K562 (cell line): Measurements from ENCODE around the gene PIGT. TPM values are rescaled to one million over a fixed set of nuclear protein-coding genes. Genes with fewer than 3 reads are reported as not detected.

Source experiments
- CBFA2T2 ChIP-seq: fragments of 450-650 bp; conservative IDR thresholded peaks from 2 replicates; pipeline ENCODE4 v1.6.1; 2017; ENCODE audit warnings: mild to moderate bottlenecking
- CBX8 ChIP-seq: fragments of 200-600 bp; sonication (generic); IDR thresholded peaks from 2 replicates; pipeline ENCODE4 v1.6.1; 2012; ENCODE audit warnings: borderline replicate concordance, mixed run types, low read depth, mild to moderate bottlenecking, moderate library complexity, mixed read lengths, low read length, control low read depth, inconsistent platforms; ENCODE audit not compliant: poor library complexity, severe bottlenecking; ENCODE audit errors: extremely low read depth
- CREM ChIP-seq: IDR thresholded peaks from 2 replicates; pipeline ENCODE4 v1.6.1; 2014; ENCODE audit warnings: antibody characterized with exemption, low read depth
- ETV6 ChIP-seq, 3 experiments: fragments of 150-350 bp in 1 of 3; sonication (generic) in 1 of 3; formaldehyde crosslinking in 1 of 3; IDR thresholded peaks; 2 replicates each; pipeline versions ENCODE4 v1.6.1 to v1.8.0; 2014 to 2022; ENCODE audit warnings: borderline replicate concordance in 2 of 3, low read depth in 2 of 3, antibody characterized with exemption in 1 of 3, low read length in 1 of 3, mild to moderate bottlenecking in 1 of 3, missing genetic modification reagents in 1 of 3
- KLF10 ChIP-seq: fragments of 250-450 bp; sonication (Bioruptor Pico); IDR thresholded peaks from 2 replicates; pipeline ENCODE4 v1.6.1; 2021; ENCODE audit warnings: matching md5 sums
- MYC ChIP-seq, 2 experiments: fragments of 250-450 bp in 1 of 2; sonication (Bioruptor Pico) in 1 of 2; IDR thresholded peaks; 2 replicates each; pipeline versions ENCODE4 v1.5.1 to v1.6.1; 2012 to 2021; ENCODE audit warnings: low read depth in 2 of 2, borderline replicate concordance in 1 of 2, improper control_type of control experiment in 1 of 2, low read length in 1 of 2, mild to moderate bottlenecking in 1 of 2, moderate library complexity in 1 of 2
- NCOR1 ChIP-seq: fragments of 450-650 bp; IDR thresholded peaks from 2 replicates; pipeline ENCODE4 v1.6.1; 2016; ENCODE audit warnings: mild to moderate bottlenecking, moderate library complexity
- NFATC3 ChIP-seq: fragments of 450-650 bp; IDR thresholded peaks from 2 replicates; pipeline ENCODE4 v1.6.1; 2017; ENCODE audit warnings: mild to moderate bottlenecking
- RAD21 ChIP-seq, 2 experiments: fragments of 250-450 bp in 1 of 2; fragments of 450-650 bp in 1 of 2; sonication (Bioruptor Pico) in 1 of 2; formaldehyde crosslinking in 1 of 2; IDR thresholded peaks in 1 of 2; conservative IDR thresholded peaks in 1 of 2; 2 replicates each; pipeline versions ENCODE4 v1.4.0 to v1.8.0; 2020 to 2022; ENCODE audit warnings: mild to moderate bottlenecking in 2 of 2, moderate library complexity in 1 of 2
- RBM34 ChIP-seq: fragments of 200-400 bp; formaldehyde crosslinking; IDR thresholded peaks from 2 replicates; pipeline ENCODE4 v1.6.1; 2018; ENCODE audit warnings: low read length, borderline replicate concordance; ENCODE audit not compliant: insufficient read depth
- SMC3 ChIP-seq: conservative IDR thresholded peaks from 2 replicates; pipeline ENCODE4 v1.6.1; 2011; ENCODE audit warnings: low read depth, low read length, improper control_type of control experiment; ENCODE audit not compliant: insufficient read depth
- TAF1 ChIP-seq: IDR thresholded peaks from 2 replicates; pipeline ENCODE4 v1.6.1; 2011; ENCODE audit warnings: mild to moderate bottlenecking, low read length, moderate library complexity; ENCODE audit not compliant: insufficient read depth, control insufficient read depth, severe bottlenecking; ENCODE audit errors: extremely low read depth
- TAF9B ChIP-seq: fragments of 450-650 bp; IDR thresholded peaks from 2 replicates; pipeline ENCODE4 v1.6.1; 2018; ENCODE audit warnings: mild to moderate bottlenecking; ENCODE audit not compliant: partially characterized antibody
- ZFP30 ChIP-seq: fragments of 250-450 bp; sonication (Bioruptor Pico); IDR thresholded peaks from 2 replicates; pipeline ENCODE4 v1.8.0; 2022; ENCODE audit warnings: moderate library complexity, mild to moderate bottlenecking, inconsistent platforms, borderline replicate concordance
- ZNF140 ChIP-seq: fragments of 250-450 bp; sonication (Bioruptor Pico); IDR thresholded peaks from 2 replicates; pipeline ENCODE4 v1.8.0; 2021; ENCODE audit warnings: moderate library complexity, mild to moderate bottlenecking, inconsistent platforms
- ZNF217 ChIP-seq: sonication (generic); formaldehyde crosslinking; IDR thresholded peaks from 2 replicates; pipeline ENCODE4 v1.8.0; 2022; ENCODE audit warnings: mild to moderate bottlenecking, missing genetic modification reagents
- ZNF436 ChIP-seq: fragments of 250-450, 450-650 bp; sonication (Bioruptor Pico); formaldehyde crosslinking; IDR thresholded peaks from 2 replicates; pipeline ENCODE4 v1.7.0; 2020; ENCODE audit warnings: mild to moderate bottlenecking
- ZZZ3 ChIP-seq: fragments of 450-650 bp; IDR thresholded peaks from 2 replicates; pipeline ENCODE4 v1.6.1; 2016; ENCODE audit warnings: antibody characterized with exemption, mild to moderate bottlenecking, moderate library complexity
- polyA plus RNA-seq, 8 experiments: library from polyadenylated mRNA; depleted of rRNA in 4 of 8; stranded (reverse) in 5 of 8; unstranded in 3 of 8; fragments of >200 nt; fragmentation: Nextera tagmentation in 2 of 8; fragmentation: Illumina TruSeq in 1 of 8; extraction: Ambion mirVana in 2 of 8; extraction: Trizol in 1 of 8; gene quantifications; 2 replicates each; pipeline versions ENCODE4 v1.2.1 to v1.2.3, GENCODE V29; 2011 to 2014; ENCODE audit warnings: inconsistent platforms in 1 of 8, missing spikeins in 1 of 8
- total RNA-seq, 7 experiments: library from RNA; depleted of rRNA in 6 of 7; stranded (reverse); fragments of >200 nt in 6 of 7; fragmentation: Illumina TruSeq in 2 of 7; extraction: Trizol in 2 of 7; gene quantifications; 2 replicates each; pipeline versions ENCODE4 v1.2.1 to v1.2.3, GENCODE V29; 2011 to 2021; ENCODE audit warnings: low replicate concordance in 1 of 7
- TF ChIP-seq, protein P1 (sequence below): sonication (generic); formaldehyde crosslinking; IDR thresholded peaks from 2 replicates; pipeline ENCODE4 v1.8.1; 2023; ENCODE audit warnings: mild to moderate bottlenecking, missing genetic modification reagents, moderate library complexity
- TF ChIP-seq, protein P2 (sequence below): fragments of 250-450 bp; sonication (Bioruptor Pico); IDR thresholded peaks from 2 replicates; pipeline ENCODE4 v1.5.0; 2021
- TF ChIP-seq, protein P3 (sequence below): sonication (generic); formaldehyde crosslinking; IDR thresholded peaks from 2 replicates; pipeline ENCODE4 v1.8.1; 2022; ENCODE audit warnings: missing genetic modification reagents
- TF ChIP-seq, protein P4 (sequence below): fragments of 250-450 bp; sonication (Bioruptor Pico); IDR thresholded peaks from 2 replicates; pipeline ENCODE4 v1.8.0; 2021; ENCODE audit warnings: borderline replicate concordance, mild to moderate bottlenecking, moderate library complexity; ENCODE audit not compliant: poor library complexity, severe bottlenecking

Gene PIGT
- total and polyA plus RNA-seq, 9 of the 15 experiments (the other 6 are each of a cell fraction or from before 2014, with no cell fraction given), result 14.6 to 108 (median 46.9) TPM

DNA sequence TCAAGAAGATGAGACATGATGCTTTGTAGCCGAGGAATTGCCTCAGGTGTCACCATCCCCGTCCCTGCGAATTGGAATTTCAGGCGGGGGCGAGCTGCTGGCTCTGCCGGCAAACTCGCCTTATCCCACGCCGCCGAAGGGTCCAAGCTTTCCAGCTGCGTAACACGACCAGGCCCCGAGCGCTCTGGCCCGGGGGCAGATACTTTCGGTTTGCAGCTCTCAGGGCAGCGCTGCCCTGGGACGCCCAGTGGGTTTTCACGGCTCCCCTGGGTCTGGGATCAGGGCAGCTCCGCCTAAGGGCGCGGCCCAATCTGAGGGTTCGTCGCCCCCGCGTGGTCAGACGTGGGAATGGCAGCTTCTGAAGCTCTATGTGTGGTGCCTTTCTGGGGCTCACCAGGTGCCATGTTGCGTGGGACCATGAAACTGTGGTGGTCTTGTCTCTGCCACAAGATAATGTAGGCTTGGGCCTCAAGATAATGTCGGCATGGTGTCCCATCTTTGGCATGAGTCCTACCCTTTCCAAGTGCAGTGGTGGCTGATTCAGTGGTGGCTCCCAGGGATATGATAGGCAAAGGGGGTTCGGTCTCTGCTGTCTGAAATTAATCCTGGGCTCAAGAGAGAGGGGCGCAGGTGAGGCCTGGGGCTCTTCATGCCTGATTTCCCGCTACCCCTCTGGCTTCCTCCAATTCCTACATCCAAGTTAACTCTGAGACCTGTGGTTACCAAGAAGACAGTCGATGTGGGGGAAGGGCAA lies 21.0 kb downstream of the PIGT start (continued):
- TF ChIP-seq, protein P1, sequence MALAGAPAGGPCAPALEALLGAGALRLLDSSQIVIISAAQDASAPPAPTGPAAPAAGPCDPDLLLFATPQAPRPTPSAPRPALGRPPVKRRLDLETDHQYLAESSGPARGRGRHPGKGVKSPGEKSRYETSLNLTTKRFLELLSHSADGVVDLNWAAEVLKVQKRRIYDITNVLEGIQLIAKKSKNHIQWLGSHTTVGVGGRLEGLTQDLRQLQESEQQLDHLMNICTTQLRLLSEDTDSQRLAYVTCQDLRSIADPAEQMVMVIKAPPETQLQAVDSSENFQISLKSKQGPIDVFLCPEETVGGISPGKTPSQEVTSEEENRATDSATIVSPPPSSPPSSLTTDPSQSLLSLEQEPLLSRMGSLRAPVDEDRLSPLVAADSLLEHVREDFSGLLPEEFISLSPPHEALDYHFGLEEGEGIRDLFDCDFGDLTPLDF, result peak; percentile 23; the same call in 1 of the 2 replicates
- peak; percentile 92 to 97 for TF ChIP-seq RAD21 (CRISPR knock-in tag; conservative IDR thresholded peaks at IDR 0.05 in 1 of 2, IDR thresholded peaks at IDR 0.05 in 1 of 2)
- TF ChIP-seq ETV6 (IDR thresholded peaks at IDR 0.05; ENCODE audit: borderline replicate concordance in 1 of 2, low read depth in 2 of 2, low read length in 1 of 2), result no peak
- TF ChIP-seq ETV6 (CRISPR knock-in tag; IDR thresholded peaks at IDR 0.05; ENCODE audit: borderline replicate concordance), result no peak
- 0 out of 2 replicates have a peak, but pooled peaks have one; percentile 24 for TF ChIP-seq CREM
- no peak for TF ChIP-seq ZNF436 (CRISPR knock-in tag)
- TF ChIP-seq ZNF140 (CRISPR knock-in tag), result no peak
- TF ChIP-seq RBM34, result no peak
- TF ChIP-seq CBX8, result no peak
- TF ChIP-seq NCOR1, result no peak
- no peak for TF ChIP-seq ZZZ3
- TF ChIP-seq SMC3, result peak; percentile 94
- no peak for TF ChIP-seq CBFA2T2
- TF ChIP-seq TAF9B, result no peak
- TF ChIP-seq ZNF217 (CRISPR knock-in tag), result no peak
- TF ChIP-seq TAF1, result no peak
- no peak for TF ChIP-seq KLF10 (CRISPR knock-in tag)
- no peak for TF ChIP-seq ZFP30
- TF ChIP-seq, protein P2, sequence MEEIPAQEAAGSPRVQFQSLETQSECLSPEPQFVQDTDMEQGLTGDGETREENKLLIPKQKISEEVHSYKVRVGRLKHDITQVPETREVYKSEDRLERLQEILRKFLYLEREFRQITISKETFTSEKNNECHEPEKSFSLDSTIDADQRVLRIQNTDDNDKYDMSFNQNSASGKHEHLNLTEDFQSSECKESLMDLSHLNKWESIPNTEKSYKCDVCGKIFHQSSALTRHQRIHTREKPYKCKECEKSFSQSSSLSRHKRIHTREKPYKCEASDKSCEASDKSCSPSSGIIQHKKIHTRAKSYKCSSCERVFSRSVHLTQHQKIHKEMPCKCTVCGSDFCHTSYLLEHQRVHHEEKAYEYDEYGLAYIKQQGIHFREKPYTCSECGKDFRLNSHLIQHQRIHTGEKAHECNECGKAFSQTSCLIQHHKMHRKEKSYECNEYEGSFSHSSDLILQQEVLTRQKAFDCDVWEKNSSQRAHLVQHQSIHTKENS (CRISPR knock-in tag), result no peak
- TF ChIP-seq, protein P3, sequence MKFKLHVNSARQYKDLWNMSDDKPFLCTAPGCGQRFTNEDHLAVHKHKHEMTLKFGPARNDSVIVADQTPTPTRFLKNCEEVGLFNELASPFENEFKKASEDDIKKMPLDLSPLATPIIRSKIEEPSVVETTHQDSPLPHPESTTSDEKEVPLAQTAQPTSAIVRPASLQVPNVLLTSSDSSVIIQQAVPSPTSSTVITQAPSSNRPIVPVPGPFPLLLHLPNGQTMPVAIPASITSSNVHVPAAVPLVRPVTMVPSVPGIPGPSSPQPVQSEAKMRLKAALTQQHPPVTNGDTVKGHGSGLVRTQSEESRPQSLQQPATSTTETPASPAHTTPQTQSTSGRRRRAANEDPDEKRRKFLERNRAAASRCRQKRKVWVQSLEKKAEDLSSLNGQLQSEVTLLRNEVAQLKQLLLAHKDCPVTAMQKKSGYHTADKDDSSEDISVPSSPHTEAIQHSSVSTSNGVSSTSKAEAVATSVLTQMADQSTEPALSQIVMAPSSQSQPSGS (CRISPR knock-in tag), result no peak
- TF ChIP-seq MYC (IDR thresholded peaks at IDR 0.05; ENCODE audit: low read depth, low read length), result no peak
- no peak for TF ChIP-seq MYC (CRISPR knock-in tag; IDR thresholded peaks at IDR 0.05; ENCODE audit: borderline replicate concordance, low read depth)
- no peak for TF ChIP-seq NFATC3
- TF ChIP-seq, protein P4, sequence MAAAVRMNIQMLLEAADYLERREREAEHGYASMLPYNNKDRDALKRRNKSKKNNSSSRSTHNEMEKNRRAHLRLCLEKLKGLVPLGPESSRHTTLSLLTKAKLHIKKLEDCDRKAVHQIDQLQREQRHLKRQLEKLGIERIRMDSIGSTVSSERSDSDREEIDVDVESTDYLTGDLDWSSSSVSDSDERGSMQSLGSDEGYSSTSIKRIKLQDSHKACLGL (CRISPR knock-in tag), result no peak
